ENCODE measurements around the gene TMEM37. TPM values are rescaled to one million over a fixed set of nuclear protein-coding genes. Genes with fewer than 3 reads are reported as not detected.

The TMEM37 gene
- total RNA-seq, 1 experiment from 2014 or later = 13.8 TPM

DNA sequence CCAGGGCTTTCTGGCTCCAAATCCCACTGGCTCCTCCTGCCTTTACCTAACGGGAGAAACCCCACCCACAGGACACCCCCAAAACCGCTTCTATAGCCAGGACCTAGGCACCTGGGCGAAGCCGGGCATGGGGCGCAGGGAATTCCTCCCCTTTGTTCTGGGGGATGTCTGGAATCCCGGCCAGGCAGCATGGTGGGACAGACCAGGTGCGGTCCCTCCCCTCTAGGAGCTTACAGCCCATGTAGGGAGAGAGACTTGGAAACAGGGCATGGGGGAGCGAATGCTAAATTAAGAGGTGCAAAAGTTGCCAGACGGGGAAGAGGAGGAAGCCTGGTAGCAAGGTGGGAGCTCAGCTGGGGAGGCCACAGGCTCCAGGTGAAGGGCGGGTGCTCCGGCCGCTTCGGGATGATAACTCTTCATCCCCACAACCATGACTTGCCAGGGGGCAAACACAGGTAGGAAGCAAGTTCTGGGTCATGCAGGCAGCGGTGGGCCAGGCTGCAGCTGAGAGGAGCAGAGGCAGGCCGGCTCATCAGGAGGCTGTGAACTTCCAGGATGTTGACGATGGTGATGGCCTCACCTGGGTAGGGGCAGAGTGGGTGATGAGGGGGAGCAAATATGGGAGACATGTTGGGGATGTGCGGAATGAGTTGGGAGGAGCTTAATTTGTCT, 1.3 kb downstream of the TMEM37 start:
- ChIA-PET CTCF (no interaction called here), POLR2A (ENCODE audit: low non-redundant PET) (no interaction called here)
- TF ChIP-seq EZH2 (IDR thresholded peaks at IDR 0.05; ENCODE audit: borderline replicate concordance, low read depth, low read length, poor library complexity, severe bottlenecking) = no peak
- TF ChIP-seq, protein P1, sequence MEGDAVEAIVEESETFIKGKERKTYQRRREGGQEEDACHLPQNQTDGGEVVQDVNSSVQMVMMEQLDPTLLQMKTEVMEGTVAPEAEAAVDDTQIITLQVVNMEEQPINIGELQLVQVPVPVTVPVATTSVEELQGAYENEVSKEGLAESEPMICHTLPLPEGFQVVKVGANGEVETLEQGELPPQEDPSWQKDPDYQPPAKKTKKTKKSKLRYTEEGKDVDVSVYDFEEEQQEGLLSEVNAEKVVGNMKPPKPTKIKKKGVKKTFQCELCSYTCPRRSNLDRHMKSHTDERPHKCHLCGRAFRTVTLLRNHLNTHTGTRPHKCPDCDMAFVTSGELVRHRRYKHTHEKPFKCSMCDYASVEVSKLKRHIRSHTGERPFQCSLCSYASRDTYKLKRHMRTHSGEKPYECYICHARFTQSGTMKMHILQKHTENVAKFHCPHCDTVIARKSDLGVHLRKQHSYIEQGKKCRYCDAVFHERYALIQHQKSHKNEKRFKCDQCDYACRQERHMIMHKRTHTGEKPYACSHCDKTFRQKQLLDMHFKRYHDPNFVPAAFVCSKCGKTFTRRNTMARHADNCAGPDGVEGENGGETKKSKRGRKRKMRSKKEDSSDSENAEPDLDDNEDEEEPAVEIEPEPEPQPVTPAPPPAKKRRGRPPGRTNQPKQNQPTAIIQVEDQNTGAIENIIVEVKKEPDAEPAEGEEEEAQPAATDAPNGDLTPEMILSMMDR (conservative IDR thresholded peaks at IDR 0.05; ENCODE audit: low read depth, low read length) = no peak
- H3K27me3 ChIP-seq (replicated peaks; ENCODE audit: insufficient read depth, low read depth, low read length, poor library complexity) = no peaks in the 10 kb centered on the region
- H3K36me3 ChIP-seq (ENCODE audit: insufficient read depth, low read length, poor library complexity, severe bottlenecking) = peaks cover 2% of the 10 kb centered on the region
- peak overlapping the region; percentile 89 for H3K27ac ChIP-seq (ENCODE audit: low read depth, low read length, poor library complexity, severe bottlenecking)
- H3K4me3 ChIP-seq (ENCODE audit: low read depth, low read length, poor library complexity, severe bottlenecking) = peak overlapping the region; percentile 66
- no peaks in the 10 kb centered on the region for H3K9me3 ChIP-seq (ENCODE audit: low read depth, low read length, poor library complexity, severe bottlenecking)
- H3K4me1 ChIP-seq (ENCODE audit: insufficient read depth, low read length, poor library complexity, severe bottlenecking) = peaks cover 49% of the 10 kb centered on the region
- intact Hi-C loops (cut with micrococcal nuclease; ENCODE audit: unreplicated experiment) = no loop called here
- no TSS peak for BruUV-seq (replicated peaks)
- no peak for DNase-seq (ENCODE audit: low spot score)

DNA sequence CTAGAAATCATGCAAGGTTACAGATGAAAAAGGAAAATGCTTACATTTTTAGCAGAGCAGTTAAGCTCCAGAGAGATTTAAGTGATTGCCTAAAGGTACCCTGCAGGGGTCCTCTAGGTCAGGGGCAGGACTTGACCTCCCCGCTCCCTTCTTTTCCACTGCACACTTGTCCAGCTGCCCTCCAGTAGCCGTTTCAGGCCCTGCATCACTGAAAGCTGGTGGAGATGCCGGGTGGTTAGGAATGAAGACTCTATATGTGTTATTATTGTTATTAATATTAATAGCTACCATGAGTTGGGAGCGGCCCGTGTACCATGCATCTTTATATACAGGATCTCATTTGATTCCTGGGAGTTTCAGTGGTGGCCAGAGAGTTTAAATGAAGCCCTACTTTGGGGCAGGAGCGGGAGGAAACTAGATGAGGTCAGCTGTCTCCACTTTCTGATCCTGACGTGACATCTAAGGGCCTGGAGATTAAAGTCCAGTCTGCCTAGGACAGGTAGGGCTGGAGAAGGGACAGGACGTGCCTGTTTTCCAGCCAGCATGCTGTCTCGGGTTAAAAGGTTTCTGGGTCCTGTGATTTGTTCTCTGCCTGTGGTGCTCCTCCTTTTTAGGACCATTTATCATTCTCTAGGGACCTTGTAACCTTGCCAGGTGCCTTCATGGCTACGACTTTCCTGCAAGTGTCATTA, 2.1 kb downstream of the TMEM37 start:
- Histone ChIP-seq H3K27ac (ENCODE audit: low read depth, low read length, poor library complexity, severe bottlenecking) (peak overlapping the region; percentile 17), H3K9me3 (ENCODE audit: low read depth, low read length, poor library complexity, severe bottlenecking) (no peaks in the 10 kb centered on the region), H3K4me1 (ENCODE audit: insufficient read depth, low read length, poor library complexity, severe bottlenecking) (peaks cover 49% of the 10 kb centered on the region), H3K27me3 (replicated peaks; ENCODE audit: insufficient read depth, low read depth, low read length, poor library complexity) (no peaks in the 10 kb centered on the region), H3K4me3 (ENCODE audit: low read depth, low read length, poor library complexity, severe bottlenecking) (no peak overlapping the region), H3K36me3 (ENCODE audit: insufficient read depth, low read length, poor library complexity, severe bottlenecking) (peaks cover 2% of the 10 kb centered on the region)
- no peak for TF ChIP-seq EZH2 (IDR thresholded peaks at IDR 0.05; ENCODE audit: borderline replicate concordance, low read depth, low read length, poor library complexity, severe bottlenecking)
- TF ChIP-seq, protein P1 (conservative IDR thresholded peaks at IDR 0.05; ENCODE audit: low read depth, low read length) = no peak
- ChIA-PET POLR2A (ENCODE audit: low non-redundant PET) (no interaction called here), CTCF (no interaction called here)
- intact Hi-C loops (cut with micrococcal nuclease; ENCODE audit: unreplicated experiment) = no loop called here
- no TSS peak for BruUV-seq (replicated peaks)
- DNase-seq (ENCODE audit: low spot score) = no peak

DNA sequence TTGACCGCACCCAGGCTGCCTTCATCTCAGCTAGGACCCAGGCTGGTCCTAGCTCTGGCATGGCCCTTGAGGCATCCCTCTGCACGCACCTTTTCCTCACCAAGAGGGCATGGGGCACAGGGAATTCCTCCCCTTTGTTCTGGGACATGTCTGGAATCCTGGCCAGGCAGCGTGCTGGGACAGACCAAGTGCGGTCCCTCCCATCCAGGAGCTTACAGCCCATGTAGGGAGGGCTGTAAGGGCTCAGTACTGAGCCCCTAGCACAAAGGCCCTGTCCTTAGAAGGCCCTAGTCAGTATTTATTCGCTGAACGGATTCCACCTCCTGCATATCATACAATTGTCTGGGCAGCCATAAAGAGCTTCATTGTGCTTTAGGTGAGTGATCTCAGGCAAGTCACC, 3.0 kb downstream of the TMEM37 start:
- Histone ChIP-seq H3K4me1 (ENCODE audit: insufficient read depth, low read length, poor library complexity, severe bottlenecking) (peaks cover 43% of the 10 kb centered on the region), H3K36me3 (ENCODE audit: insufficient read depth, low read length, poor library complexity, severe bottlenecking) (peaks cover 2% of the 10 kb centered on the region), H3K27ac (ENCODE audit: low read depth, low read length, poor library complexity, severe bottlenecking) (peak overlapping the region; percentile 17), H3K27me3 (replicated peaks; ENCODE audit: insufficient read depth, low read depth, low read length, poor library complexity) (no peaks in the 10 kb centered on the region), H3K4me3 (ENCODE audit: low read depth, low read length, poor library complexity, severe bottlenecking) (no peak overlapping the region), H3K9me3 (ENCODE audit: low read depth, low read length, poor library complexity, severe bottlenecking) (no peaks in the 10 kb centered on the region)
- intact Hi-C loops (cut with micrococcal nuclease; ENCODE audit: unreplicated experiment) = no loop called here
- POLR2A ChIA-PET (ENCODE audit: low non-redundant PET) = no interaction called here
- no TSS peak for BruUV-seq (replicated peaks)
- CTCF ChIA-PET = no interaction called here
- DNase-seq (ENCODE audit: low spot score) = no peak
- no peak for TF ChIP-seq EZH2 (IDR thresholded peaks at IDR 0.05; ENCODE audit: borderline replicate concordance, low read depth, low read length, poor library complexity, severe bottlenecking)
- TF ChIP-seq, protein P1 (conservative IDR thresholded peaks at IDR 0.05; ENCODE audit: low read depth, low read length) = no peak
